Adrenal gland (tissue), 12 donors: ENCODE results near the gene STYXL2. TPM values are rescaled to one million over a fixed set of nuclear protein-coding genes. Genes with fewer than 3 reads are reported as not detected.

Source experiments
- DNase-seq, 7 donors: peaks; one replicate each; pipeline ENCODE4 v3.0.0-alpha.2; 2019 to 2020
- H3K27ac ChIP-seq, 5 donors: fragments of 200-600 bp; sonication (generic) in 4 of 5; 1 replicate in 3 of 5; 2 replicates in 2 of 5; pipeline versions ENCODE4 v1.5.1 to v1.8.0; 2016 to 2020; ENCODE audit warnings: mild to moderate bottlenecking in 1 of 5
- H3K27me3 ChIP-seq: fragments of 200-600 bp; 2 replicates; pipeline ENCODE4 v1.8.0; 2021
- H3K36me3 ChIP-seq, 2 donors: fragments of 200-600 bp; replicated peaks in 1 of 2; 1 replicate in 1 of 2; 2 replicates in 1 of 2; pipeline versions ENCODE4 v1.5.1 to v1.8.0; 2018 to 2022
- H3K4me1 ChIP-seq, 2 donors: fragments of 200-600 bp; replicated peaks in 1 of 2; 1 replicate in 1 of 2; 2 replicates in 1 of 2; pipeline versions ENCODE4 v1.5.1 to v1.8.0; 2018 to 2021
- H3K4me3 ChIP-seq, 4 donors: fragments of 200-600 bp; sonication (generic) in 3 of 4; one replicate each; pipeline ENCODE4 v1.5.1; 2016 to 2018
- H3K9me3 ChIP-seq, 3 donors: fragments of 200-600 bp; sonication (generic) in 1 of 3; replicated peaks in 1 of 3; 1 replicate in 2 of 3; 2 replicates in 1 of 3; pipeline versions ENCODE4 v1.5.1 to v1.8.0; 2016 to 2021
- CTCF ChIP-seq, 6 experiments: fragments of 450-650 bp in 4 of 6; fragments of 200-600 bp in 2 of 6; sonication (generic) in 1 of 6; IDR thresholded peaks; 1 replicate in 5 of 6; 2 replicates in 1 of 6; pipeline versions ENCODE4 v1.5.1 to v1.8.0; 2016 to 2021; ENCODE audit warnings: antibody characterized with exemption in 6 of 6, mild to moderate bottlenecking in 2 of 6, moderate library complexity in 1 of 6
- POLR2A ChIP-seq, 2 donors: fragments of 450-650 bp; IDR thresholded peaks; one replicate each; pipeline ENCODE4 v1.6.1; 2017; ENCODE audit warnings: antibody characterized with exemption in 2 of 2, mild to moderate bottlenecking in 2 of 2, moderate library complexity in 1 of 2
- whole genome bisulfite sequencing, 4 donors: extraction: QIAGEN DNeasy Blood & Tissue Kit in 2 of 4; methylation state at CpG; one replicate each; pipeline versions ENCODE4 v1.1.5 to v1.1.7; 2013 to 2017; 5-methylcytosine and 5-hydroxymethylcytosine counted together
- intact Hi-C, 2 donors: fragments of 100-400 bp; cut with DNase I; formaldehyde crosslinking; loops; one replicate each; pipeline versions ENCODE4 v1.14.1 to v1.15.0; 2022 to 2023
- polyA plus RNA-seq, 3 donors: library from polyadenylated mRNA; stranded (reverse); fragments of 200-250 nt in 2 of 3; fragments of 350-450 nt in 1 of 3; fragmentation: Illumina TruSeq in 1 of 3; extraction: RNeasy Lipid Tissue Mini Kit (QIAGEN cat#74804) in 1 of 3; gene quantifications; one replicate each; pipeline ENCODE4 v1.2.3, GENCODE V29; 2013 to 2014
- total RNA-seq, 9 donors: library from RNA; depleted of rRNA in 4 of 9; stranded (reverse); fragments of >200 nt in 4 of 9; fragments of 120-200 nt in 1 of 9; fragmentation: NEBNext Ultra II Directional in 1 of 9; extraction: Animal tissue kit (Norgen Biotek cat#: 25700) in 1 of 9; gene quantifications; one replicate each; pipeline versions ENCODE4 v1.1.0 to v1.2.4, GENCODE V29; 2013 to 2023
- donor health status: healthy with polysubstance abuse.
- donor health status: Bipolar disorder and iron deficiency.
- donor health status: DM: yes; HTN: yes; CAD: no.
- donor health status: DM: no; HTN: no; CAD: no.
- donor health status: DM: no; HTN: no; CAD: no.
- donor health status: DM: yes; HTN: yes; CAD: no.

The STYXL2 gene
- total and polyA plus RNA-seq, 12 donors: 0.08 to 1.3 (median 0.55) TPM; not detected in 1

DNA sequence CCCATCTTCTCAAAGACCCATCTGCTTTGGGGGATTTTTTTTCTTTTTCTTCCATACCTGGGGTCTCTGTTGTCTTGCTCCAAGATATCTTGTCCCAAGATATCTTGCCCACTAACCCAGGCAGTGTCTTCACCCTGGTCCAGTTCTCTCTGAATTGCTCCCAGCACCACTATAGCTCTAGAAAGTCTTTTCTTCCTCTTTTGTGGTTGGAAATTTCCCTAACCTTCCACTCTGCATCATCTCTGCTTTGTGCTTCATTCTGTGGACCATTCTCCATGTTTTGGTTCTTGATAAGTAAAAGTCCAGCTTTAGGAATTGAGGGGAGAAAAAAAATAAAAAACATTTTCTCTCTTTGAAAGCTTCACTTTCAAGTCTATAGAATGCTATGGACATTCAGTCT lies 20.9 kb downstream of the STYXL2 start:
- DNase-seq: no peak
- TF ChIP-seq CTCF (IDR thresholded peaks at IDR 0.05) (no peak), POLR2A (IDR thresholded peaks at IDR 0.05) (no peak)
- peaks cover 6% of the 10 kb centered on the region for H3K27me3 ChIP-seq
- H3K27ac ChIP-seq: no peak overlapping the region
- no peaks in the 10 kb centered on the region for H3K4me1 ChIP-seq
- H3K9me3 ChIP-seq: no peaks in the 10 kb centered on the region
- H3K4me3 ChIP-seq: no peak overlapping the region
- no peaks in the 10 kb centered on the region for H3K36me3 ChIP-seq
- intact Hi-C loops: no loop called here

DNA sequence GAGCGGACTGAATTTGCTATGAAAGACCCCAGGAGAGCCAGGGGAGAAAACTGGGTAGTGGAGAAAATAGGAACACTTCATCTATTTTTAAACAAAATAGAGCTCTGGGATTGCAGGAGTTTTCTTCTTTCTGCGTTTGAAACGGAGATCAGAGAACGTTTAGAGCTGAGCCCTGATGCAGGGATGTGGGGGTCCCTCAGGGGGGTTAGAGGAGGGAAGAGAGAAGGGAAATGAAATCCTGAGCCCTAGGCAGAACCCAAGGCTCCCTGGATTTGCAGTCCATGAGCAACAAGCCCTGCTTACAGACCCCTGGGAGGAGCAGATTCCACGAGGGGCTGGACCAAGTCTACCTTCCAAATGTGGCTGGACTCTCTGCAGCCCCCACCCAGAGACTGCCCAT lies 21.8 kb downstream of the STYXL2 start:
- Histone ChIP-seq H3K4me1 (no peaks in the 10 kb centered on the region), H3K36me3 (no peaks in the 10 kb centered on the region), H3K27ac (no peak overlapping the region), H3K4me3 (no peak overlapping the region), H3K27me3 (peaks cover 11% of the 10 kb centered on the region), H3K9me3 (no peaks in the 10 kb centered on the region)
- TF ChIP-seq CTCF (IDR thresholded peaks at IDR 0.05): no peak
- no peak for TF ChIP-seq POLR2A (IDR thresholded peaks at IDR 0.05)
- DNase-seq: no peak
- 32 to 46% (median 40%) methylated on average over 5 of the region's 5 CpGs for WGBS, 4 donors
- intact Hi-C loops: no loop called here

GRCh38 chr1:167116174-167116573 lies 22.3 kb downstream of the STYXL2 start:
- Histone ChIP-seq H3K27ac (no peak overlapping the region), H3K27me3 (peaks cover 11% of the 10 kb centered on the region), H3K9me3 (no peaks in the 10 kb centered on the region), H3K4me3 (no peak overlapping the region), H3K4me1 (peaks cover 0 to 1% of the 10 kb centered on the region in 2 donors), H3K36me3 (no peaks in the 10 kb centered on the region)
- WGBS, 4 donors: 30 to 40% (median 36%) methylated on average over 1 of the region's 1 CpG
- TF ChIP-seq CTCF (IDR thresholded peaks at IDR 0.05): no peak
- TF ChIP-seq POLR2A (IDR thresholded peaks at IDR 0.05): no peak
- intact Hi-C loops: no loop called here
- DNase-seq: no peak

DNA sequence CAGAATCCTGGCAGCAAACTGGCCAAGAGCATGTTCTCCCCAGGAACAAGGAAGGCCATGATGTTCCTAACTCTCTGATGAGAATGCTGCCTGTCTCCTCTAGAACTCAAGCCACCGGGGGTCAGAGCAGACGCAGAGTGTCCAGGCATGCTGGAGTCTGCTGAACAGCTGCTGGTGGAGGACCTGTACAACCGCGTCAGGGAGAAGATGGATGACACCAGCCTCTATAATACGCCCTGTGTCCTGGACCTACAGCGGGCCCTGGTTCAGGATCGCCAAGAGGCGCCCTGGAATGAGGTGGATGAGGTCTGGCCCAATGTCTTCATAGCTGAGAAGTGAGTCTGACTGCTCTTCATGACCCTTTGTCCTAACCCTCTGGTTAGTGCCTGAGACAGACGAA lies 23.4 kb downstream of the STYXL2 start:
- no peak for DNase-seq
- intact Hi-C loops: no loop called here
- TF ChIP-seq POLR2A (IDR thresholded peaks at IDR 0.05): no peak
- TF ChIP-seq CTCF (IDR thresholded peaks at IDR 0.05): no peak
- H3K36me3 ChIP-seq: no peaks in the 10 kb centered on the region
- H3K9me3 ChIP-seq: no peaks in the 10 kb centered on the region
- H3K27ac ChIP-seq: no peak overlapping the region
- H3K27me3 ChIP-seq: peaks cover 11% of the 10 kb centered on the region
- 90 to 97% (median 95%) methylated on average over 4 to 9 of the region's 9 CpGs for WGBS, 4 donors
- H3K4me3 ChIP-seq: no peak overlapping the region
- H3K4me1 ChIP-seq: peaks cover 0 to 6% of the 10 kb centered on the region in 2 donors
